Kidney capillary endothelial cell (primary cell): ENCODE results near the gene PIK3AP1.
"Not testable (repeated sequence)": the region's sequence is repeated elsewhere in the genome, so short reads cannot be mapped to it uniquely, and the experiment has no call there.

Experiments used
- DNase-seq: peaks from one replicate; pipeline ENCODE4 v3.0.0-alpha.2; 2018; ENCODE audit warnings: low spot score

Gene PIK3AP1

DNA sequence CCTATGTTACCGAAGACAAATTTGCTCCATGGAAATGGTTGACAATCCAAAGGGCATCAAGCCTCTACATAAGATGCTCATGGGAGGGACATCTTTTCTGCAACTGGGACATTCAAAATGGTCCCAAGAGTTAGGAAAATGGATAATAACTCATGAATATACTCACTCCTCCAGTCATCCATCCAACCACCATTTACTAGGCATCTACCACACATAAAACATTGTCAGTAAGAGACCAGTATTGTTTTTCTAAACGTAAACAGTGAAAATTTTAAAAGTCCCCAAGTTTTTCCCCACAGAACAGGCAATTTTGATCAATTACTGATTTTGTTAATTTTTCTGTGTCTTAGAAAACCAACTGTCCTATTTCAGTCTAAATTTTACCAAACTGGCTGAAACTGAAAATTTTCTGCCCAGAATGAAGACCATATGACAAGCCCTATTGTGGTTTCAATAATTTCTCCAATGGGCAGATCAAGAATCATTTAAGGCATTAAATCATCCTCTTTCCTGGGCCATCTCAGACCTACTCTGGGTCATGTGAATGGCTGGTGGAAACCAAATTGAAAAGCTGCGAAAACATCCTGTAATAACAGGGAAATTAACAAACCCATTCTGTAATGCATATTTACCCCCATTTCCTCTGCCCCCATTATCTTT, 24.2 kb downstream of the PIK3AP1 start:
- DNase-seq: no peak

- no peak for DNase-seq
Measured at GRCh38 chr10:96695366-96695765, 24.9 kb downstream of the PIK3AP1 start.

DNA sequence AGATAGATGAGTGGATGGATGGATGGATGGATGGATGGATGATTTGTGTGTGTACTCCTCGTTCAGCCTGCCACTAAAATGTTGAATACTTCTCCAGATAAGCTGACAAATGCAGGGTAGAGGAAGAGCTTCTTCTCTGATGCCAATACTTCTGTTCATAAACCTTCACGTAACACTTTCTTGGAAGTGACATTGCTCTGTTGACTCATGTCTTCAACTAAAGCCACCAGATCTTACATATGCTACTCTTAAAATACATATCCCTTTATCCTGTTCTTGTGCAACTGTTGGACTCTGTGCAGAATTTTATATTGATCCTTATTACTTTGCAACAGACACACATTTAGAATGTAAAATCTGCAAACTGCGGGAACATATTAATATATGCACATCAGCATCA, 26.9 kb downstream of the PIK3AP1 start:
- no peak for DNase-seq

- no peak for DNase-seq
Measured at GRCh38 chr10:96692427-96692826, 27.9 kb downstream of the PIK3AP1 start.

GRCh38 chr10:96691761-96692160, 28.6 kb downstream of the PIK3AP1 start:
- no peak for DNase-seq

DNA sequence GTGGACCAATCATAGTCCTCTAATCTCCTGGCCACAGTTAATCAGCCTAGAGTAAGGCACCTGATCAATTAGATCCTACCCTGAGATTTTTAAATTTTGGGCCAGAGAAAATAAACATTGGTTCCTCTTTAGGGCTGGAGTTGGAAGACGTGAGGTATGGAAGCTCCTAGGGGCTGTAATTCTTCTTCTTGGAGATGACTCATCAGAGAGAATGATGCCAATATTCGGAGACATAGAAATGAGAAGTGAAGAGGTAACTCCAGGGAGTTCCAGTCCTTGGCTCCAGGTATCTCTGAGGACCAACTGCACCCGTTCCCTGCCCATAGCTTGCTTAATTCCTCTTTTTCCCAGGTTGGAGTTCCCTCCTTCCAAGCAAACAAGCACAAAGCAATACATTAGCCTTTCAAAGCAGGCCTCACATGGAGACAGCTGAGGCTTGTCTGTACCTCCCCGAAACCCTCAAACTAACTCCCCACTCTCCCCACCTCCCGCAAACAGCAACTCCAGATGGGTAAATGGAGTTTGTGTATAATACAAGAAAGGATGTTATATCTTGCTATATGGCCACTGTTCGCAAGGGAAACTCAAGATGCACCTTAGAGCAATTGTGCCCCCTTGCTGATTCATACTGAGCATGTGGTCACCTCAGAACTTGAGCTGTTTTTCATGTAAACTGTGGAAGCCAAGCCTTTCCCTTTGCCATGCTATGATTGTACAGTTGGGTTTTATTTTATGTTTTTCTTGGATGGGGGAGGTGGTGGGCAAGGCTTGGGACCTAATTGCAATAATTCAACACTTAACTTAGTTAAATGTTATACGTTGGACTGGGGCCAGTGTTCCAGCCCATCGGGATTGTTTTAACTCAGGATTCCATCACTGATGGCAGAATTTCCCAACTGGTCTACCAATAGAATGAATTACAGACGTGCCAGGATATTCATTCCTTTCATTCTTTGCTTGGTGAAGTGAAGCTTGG, 29.3 kb downstream of the PIK3AP1 start:
- DNase-seq: no peak

GRCh38 chr10:96688789-96689188, 31.5 kb downstream of the PIK3AP1 start:
- DNase-seq: no peak

DNA sequence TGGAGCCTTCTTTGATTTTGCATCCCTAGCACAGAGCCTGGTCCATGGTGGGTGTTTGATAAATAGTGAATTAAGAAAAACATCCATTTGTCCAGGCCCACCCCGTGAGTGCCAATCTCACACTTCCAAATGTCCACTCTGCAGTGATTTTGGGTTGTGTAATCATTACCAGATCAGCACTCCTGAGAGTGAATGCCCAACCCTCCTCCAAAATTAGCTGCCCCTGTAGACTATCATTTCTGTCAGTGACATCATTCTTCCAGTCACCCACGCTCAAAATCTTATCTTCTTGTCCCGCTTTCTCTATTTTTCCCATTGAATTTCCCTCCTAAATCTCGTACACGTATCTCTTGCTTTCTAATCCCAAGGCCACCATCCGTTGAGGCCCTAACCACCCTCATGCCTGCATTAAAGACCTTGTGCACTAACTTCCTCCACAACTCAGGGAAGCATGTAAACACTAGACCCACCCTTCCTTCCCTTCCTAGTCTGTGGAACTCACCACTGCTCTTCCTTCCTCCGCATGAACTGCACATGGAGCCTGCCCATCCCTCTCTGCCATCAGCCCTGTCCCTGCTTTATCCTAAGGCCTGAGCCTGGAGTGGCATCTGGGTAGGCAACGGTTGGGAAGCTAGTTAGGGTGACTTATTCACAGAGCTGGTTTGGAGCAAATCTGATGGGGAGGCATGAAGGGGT, 32.8 kb downstream of the PIK3AP1 start:
- no peak for DNase-seq

DNA sequence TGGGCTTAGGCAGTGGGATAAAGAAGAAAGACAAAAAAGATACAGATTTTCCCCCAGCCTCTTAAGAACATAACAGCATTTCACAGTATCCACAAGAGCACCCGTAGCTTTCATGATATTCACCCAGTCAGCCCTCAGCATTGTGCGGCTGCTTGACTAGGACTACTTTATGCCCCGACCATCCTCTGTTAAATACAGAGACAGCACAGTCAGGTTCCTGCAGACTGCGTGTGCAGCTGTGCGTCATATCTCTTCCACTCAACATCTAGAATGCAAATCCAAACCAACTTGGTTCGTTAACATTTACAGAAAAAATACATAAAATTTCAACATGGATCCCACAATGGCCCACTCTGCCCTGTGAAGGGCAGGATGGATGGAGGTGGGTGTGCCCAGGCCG, 33.8 kb downstream of the PIK3AP1 start:
- no peak for DNase-seq

GRCh38 chr10:96685306-96685705, 35.0 kb downstream of the PIK3AP1 start:
- DNase-seq: no peak

- DNase-seq: no peak
Measured at GRCh38 chr10:96684826-96685225, 35.5 kb downstream of the PIK3AP1 start.

GRCh38 chr10:96683710-96684109, 36.6 kb downstream of the PIK3AP1 start:
- DNase-seq: peak; percentile 9

DNA sequence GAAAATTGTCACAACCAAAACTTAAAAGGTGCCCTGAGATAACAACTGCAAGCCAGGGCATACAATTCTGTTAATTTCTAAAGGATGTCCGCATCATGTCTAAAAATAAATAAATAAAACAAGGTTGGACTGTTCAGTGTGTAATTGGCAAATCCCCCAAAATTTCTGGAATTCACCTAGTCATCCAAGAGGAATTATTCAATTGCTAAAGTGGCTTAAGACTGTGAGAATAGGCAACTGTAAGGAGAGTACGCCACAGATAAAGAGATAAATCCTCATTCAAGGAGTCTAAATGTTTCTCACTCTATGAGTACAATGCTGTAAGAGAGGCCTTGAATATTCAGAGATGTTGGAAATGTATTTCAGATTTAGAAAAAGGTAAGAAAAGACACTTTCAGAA, 37.2 kb downstream of the PIK3AP1 start:
- DNase-seq: no peak

DNA sequence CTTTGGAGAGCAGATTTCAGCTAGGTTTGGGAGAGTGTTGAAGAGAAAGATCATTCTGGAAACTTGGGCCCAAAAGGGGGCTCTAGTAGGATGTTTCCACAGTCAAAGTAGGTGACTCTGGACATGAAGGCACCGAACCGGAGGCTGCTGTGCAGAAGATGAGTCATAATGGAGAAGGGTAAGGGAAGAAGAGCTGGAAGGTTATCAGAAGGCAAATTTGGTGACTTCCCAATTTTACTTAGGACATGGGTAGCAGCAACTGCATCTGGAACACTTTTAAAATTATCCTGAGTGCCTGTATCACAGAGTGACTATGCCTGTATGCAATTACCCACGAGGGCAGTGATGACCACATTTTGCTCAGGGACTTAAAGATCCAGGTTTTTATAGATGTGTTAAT, 38.8 kb downstream of the PIK3AP1 start:
- DNase-seq: no peak

DNA sequence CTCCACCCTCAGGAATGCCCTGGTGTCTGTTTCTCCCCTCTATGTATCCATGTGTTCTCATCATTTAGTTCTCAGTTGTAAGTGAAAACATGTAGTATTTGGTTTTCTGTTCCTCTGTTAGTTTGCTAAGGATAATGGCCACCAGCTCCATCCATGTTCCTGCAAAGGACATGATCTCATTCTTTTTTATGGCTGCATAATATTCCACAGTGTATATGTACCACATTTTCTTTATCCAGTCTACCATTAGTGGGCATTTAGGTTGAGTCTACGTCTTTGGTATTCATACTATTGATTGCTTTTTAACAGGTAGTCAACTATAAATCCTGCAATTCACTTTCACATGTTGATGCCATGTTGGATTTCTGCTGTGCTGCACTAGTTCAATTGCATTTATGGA, 39.9 kb downstream of the PIK3AP1 start:
- DNase-seq: not testable (repeated sequence)

DNA sequence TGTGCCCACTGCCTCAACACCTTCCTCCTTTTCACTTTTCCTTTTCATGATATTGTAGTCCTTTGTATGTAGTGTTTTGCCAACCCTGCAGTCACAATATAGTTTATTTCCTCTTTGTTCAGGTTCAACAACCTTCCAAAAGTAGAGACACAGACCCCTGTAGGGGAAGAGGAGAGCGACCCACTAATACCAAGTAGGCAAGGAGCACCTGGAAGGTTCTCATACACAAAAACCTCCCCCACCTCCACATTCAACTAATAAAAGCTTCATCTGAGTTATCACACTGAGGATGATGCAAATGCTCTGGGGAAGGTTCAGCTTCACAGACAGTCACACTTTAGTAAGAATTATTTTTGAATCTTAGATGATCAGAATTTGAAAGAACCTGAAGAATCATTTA, 41.6 kb downstream of the PIK3AP1 start:
- DNase-seq: no peak

- DNase-seq: no peak
Measured at GRCh38 chr10:96676272-96677112, 43.8 kb downstream of the PIK3AP1 start.

DNA sequence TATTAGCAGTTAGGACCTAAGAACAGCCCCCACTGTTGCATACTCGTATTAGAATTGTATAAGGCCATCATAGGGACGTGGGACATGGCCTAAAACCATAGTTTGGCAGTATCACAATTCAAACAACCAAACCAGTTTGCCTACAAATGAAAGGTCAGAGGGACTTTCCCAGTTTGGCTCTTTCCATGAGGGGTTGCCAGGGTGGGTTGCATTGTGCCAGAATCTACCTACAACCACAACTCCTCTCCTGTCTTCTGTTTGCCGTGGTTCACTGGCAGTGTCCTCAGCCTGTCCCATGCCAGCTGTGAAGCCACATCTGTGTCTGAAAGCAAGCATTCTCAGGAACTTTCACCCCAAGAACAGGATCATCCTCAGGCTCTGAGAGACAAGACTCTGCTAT, 44.5 kb downstream of the PIK3AP1 start:
- no peak for DNase-seq

- no peak for DNase-seq
Measured at GRCh38 chr10:96673318-96674099, 46.8 kb downstream of the PIK3AP1 start.

GRCh38 chr10:96672481-96673175, 47.7 kb downstream of the PIK3AP1 start:
- DNase-seq: no peak
